HG03378 (cell line): ENCODE measurements around the gene UROC1.

Source experiments
- ATAC-seq: cut with Tn5 transposase; IDR thresholded peaks from one replicate; pipeline ENCODE4 v1.9.1; 2021; ENCODE audit warnings: mild to moderate bottlenecking, moderate library complexity; ENCODE audit not compliant: unreplicated experiment

The UROC1 gene

GRCh38 chr3:126517291-126517951 lies at the start of gene UROC1:
Gene UROC1, minus strand, starts transcription at chr3:126517773. Its CDS starts 54 bp downstream, at chr3:126517719.
- no peak for ATAC-seq

GRCh38 chr3:126562737-126563276 lies 45.2 kb upstream of the UROC1 start:
- ATAC-seq, result no peak

- ATAC-seq, result no peak
Measured at GRCh38 chr3:126558336-126559071, 40.9 kb upstream of the UROC1 start, which contains the start of gene C3orf22. Gene C3orf22, minus strand, starts transcription at chr3:126558932. Its CDS starts 5,542 bp downstream, at chr3:126553390.

GRCh38 chr3:126557761-126558160 lies 40.2 kb upstream of the UROC1 start:
- ATAC-seq, result no peak

- ATAC-seq, result no peak
Measured at GRCh38 chr3:126557415-126557745, 39.8 kb upstream of the UROC1 start.

- ATAC-seq, result no peak
Measured at GRCh38 chr3:126556637-126557414, 39.3 kb upstream of the UROC1 start.

GRCh38 chr3:126555795-126556636 lies 38.4 kb upstream of the UROC1 start:
- ATAC-seq, result no peak

- ATAC-seq, result no peak
Measured at GRCh38 chr3:126554560-126555525, 37.3 kb upstream of the UROC1 start.

- ATAC-seq, result no peak
Measured at GRCh38 chr3:126553284-126554084, 35.9 kb upstream of the UROC1 start.

GRCh38 chr3:126552688-126553283 lies 35.2 kb upstream of the UROC1 start:
- no peak for ATAC-seq

- no peak for ATAC-seq
Measured at GRCh38 chr3:126551839-126552687, 34.5 kb upstream of the UROC1 start.

- ATAC-seq, result no peak
Measured at GRCh38 chr3:126551121-126551838, 33.7 kb upstream of the UROC1 start.

- no peak for ATAC-seq
Measured at GRCh38 chr3:126550488-126551051, 33.0 kb upstream of the UROC1 start.

- ATAC-seq, result no peak
Measured at GRCh38 chr3:126549861-126550487, 32.4 kb upstream of the UROC1 start.

GRCh38 chr3:126548556-126549466 lies 31.2 kb upstream of the UROC1 start:
- ATAC-seq, result no peak
